Naive B cell (primary cell): ENCODE data around the gene FTCDNL1. TPM values are rescaled to one million over a fixed set of nuclear protein-coding genes. Genes with fewer than 3 reads are reported as not detected.
A peak's percentile ranks its signal among the peaks of the same experiment; 100 is the strongest.

Source experiments
- ATAC-seq, 2 donors: fragments of 150-1000 bp; cut with Tn5 transposase; 2 replicates each; pipeline ENCODE4 v1.10.0; 2021; ENCODE audit warnings: low read depth in 2 of 2, mild to moderate bottlenecking in 2 of 2, moderate library complexity in 2 of 2
- DNase-seq: peaks from one replicate; pipeline ENCODE4 v3.0.0; 2022
- H3K27ac Mint-ChIP-seq, 6 donors: one replicate each; pipeline ENCODE4 v1.8.0; 2020 to 2022; ENCODE audit warnings: mild to moderate bottlenecking in 6 of 6, mixed read lengths in 6 of 6, moderate library complexity in 5 of 6, inconsistent platforms in 2 of 6
- H3K27me3 Mint-ChIP-seq, 3 donors: one replicate each; pipeline ENCODE4 v1.8.0; 2021 to 2022; ENCODE audit warnings: mixed read lengths in 3 of 3, mild to moderate bottlenecking in 1 of 3
- H3K36me3 Mint-ChIP-seq, 2 donors: one replicate each; pipeline ENCODE4 v1.8.0; 2020 to 2022; ENCODE audit warnings: mixed read lengths in 2 of 2, inconsistent platforms in 1 of 2, mild to moderate bottlenecking in 1 of 2
- H3K4me1 Mint-ChIP-seq, 3 donors: one replicate each; pipeline ENCODE4 v1.8.0; 2020 to 2022; ENCODE audit warnings: mixed read lengths in 3 of 3, inconsistent platforms in 1 of 3, mild to moderate bottlenecking in 1 of 3, moderate library complexity in 1 of 3
- H3K4me3 Mint-ChIP-seq, 8 donors: one replicate each; pipeline ENCODE4 v1.8.0; 2020 to 2022; ENCODE audit warnings: mild to moderate bottlenecking in 8 of 8, mixed read lengths in 8 of 8, moderate library complexity in 8 of 8, inconsistent platforms in 2 of 8
- H3K9me3 Mint-ChIP-seq, 7 donors: one replicate each; pipeline ENCODE4 v1.8.0; 2020 to 2022; ENCODE audit warnings: mixed read lengths in 7 of 7, mild to moderate bottlenecking in 5 of 7, inconsistent platforms in 2 of 7, moderate library complexity in 1 of 7
- polyA plus RNA-seq, 6 donors: library from polyadenylated mRNA; unstranded; fragments of 300-500 nt; fragmentation: Illumina TruSeq; gene quantifications; one replicate each; pipeline ENCODE4 v1.2.3, GENCODE V29; 2021; ENCODE audit warnings: low read depth in 6 of 6

The FTCDNL1 gene
- polyA plus RNA-seq, 6 donors from 2014 or later = 0.84 to 2.8 (median 1.5) TPM

- Mint-ChIP-seq H3K27me3 (no peaks in the 10 kb centered on the region), H3K9me3 (no peaks in the 10 kb centered on the region), H3K4me1 (no peaks in the 10 kb centered on the region), H3K4me3 (no peak overlapping the region), H3K36me3 (no peaks in the 10 kb centered on the region), H3K27ac (no peak overlapping the region)
- ATAC-seq = no peak
- DNase-seq = no peak
Measured at GRCh38 chr2:199797431-199798403, 53.3 kb downstream of the FTCDNL1 start.

GRCh38 chr2:199792381-199792780 lies 58.6 kb downstream of the FTCDNL1 start:
- Mint-ChIP-seq H3K4me3 (no peak overlapping the region), H3K36me3 (no peaks in the 10 kb centered on the region), H3K27me3 (no peaks in the 10 kb centered on the region), H3K4me1 (no peaks in the 10 kb centered on the region), H3K27ac (no peak overlapping the region), H3K9me3 (no peaks in the 10 kb centered on the region)
- DNase-seq (no peak), ATAC-seq (no peak)

GRCh38 chr2:199791326-199791725 lies 59.7 kb downstream of the FTCDNL1 start:
- H3K27ac Mint-ChIP-seq = peak overlapping the region in 1 of 6 donors; percentile 33
- no peaks in the 10 kb centered on the region for H3K36me3 Mint-ChIP-seq
- ATAC-seq (no peak), DNase-seq (no peak)
- no peaks in the 10 kb centered on the region for H3K27me3 Mint-ChIP-seq
- no peaks in the 10 kb centered on the region for H3K4me1 Mint-ChIP-seq
- H3K9me3 Mint-ChIP-seq = no peaks in the 10 kb centered on the region
- no peak overlapping the region for H3K4me3 Mint-ChIP-seq

GRCh38 chr2:199784512-199784911 lies 66.5 kb downstream of the FTCDNL1 start:
- no peak overlapping the region for H3K27ac Mint-ChIP-seq
- no peaks in the 10 kb centered on the region for H3K27me3 Mint-ChIP-seq
- no peak overlapping the region for H3K4me3 Mint-ChIP-seq
- ATAC-seq (no peak), DNase-seq (no peak)
- H3K4me1 Mint-ChIP-seq = no peaks in the 10 kb centered on the region
- H3K36me3 Mint-ChIP-seq = no peaks in the 10 kb centered on the region
- no peaks in the 10 kb centered on the region for H3K9me3 Mint-ChIP-seq

GRCh38 chr2:199779589-199779988 lies 71.4 kb downstream of the FTCDNL1 start:
- H3K36me3 Mint-ChIP-seq = no peaks in the 10 kb centered on the region
- no peak overlapping the region for H3K4me3 Mint-ChIP-seq
- no peaks in the 10 kb centered on the region for H3K4me1 Mint-ChIP-seq
- H3K27ac Mint-ChIP-seq = peak overlapping the region in 1 of 6 donors; percentile 39
- ATAC-seq = no peak
- DNase-seq = no peak
- H3K27me3 Mint-ChIP-seq = no peaks in the 10 kb centered on the region
- no peaks in the 10 kb centered on the region for H3K9me3 Mint-ChIP-seq

- ATAC-seq (no peak), DNase-seq (no peak)
- Mint-ChIP-seq H3K36me3 (no peaks in the 10 kb centered on the region), H3K9me3 (no peaks in the 10 kb centered on the region), H3K4me1 (no peaks in the 10 kb centered on the region), H3K27me3 (no peaks in the 10 kb centered on the region), H3K4me3 (no peak overlapping the region), H3K27ac (no peak overlapping the region)
Measured at GRCh38 chr2:199778655-199779054, 72.3 kb downstream of the FTCDNL1 start.

- H3K4me1 Mint-ChIP-seq = no peaks in the 10 kb centered on the region
- ATAC-seq (no peak), DNase-seq (no peak)
- H3K4me3 Mint-ChIP-seq = no peak overlapping the region
- H3K9me3 Mint-ChIP-seq = no peaks in the 10 kb centered on the region
- H3K27me3 Mint-ChIP-seq = no peaks in the 10 kb centered on the region
- H3K36me3 Mint-ChIP-seq = no peaks in the 10 kb centered on the region
- no peak overlapping the region for H3K27ac Mint-ChIP-seq
Measured at GRCh38 chr2:199777916-199778315, 73.1 kb downstream of the FTCDNL1 start.

- ATAC-seq (no peak), DNase-seq (no peak)
- Mint-ChIP-seq H3K36me3 (no peaks in the 10 kb centered on the region), H3K4me3 (no peak overlapping the region), H3K27me3 (no peaks in the 10 kb centered on the region), H3K27ac (no peak overlapping the region), H3K4me1 (no peaks in the 10 kb centered on the region), H3K9me3 (no peaks in the 10 kb centered on the region)
Measured at GRCh38 chr2:199777315-199777714, 73.7 kb downstream of the FTCDNL1 start.

GRCh38 chr2:199775267-199775666 lies 75.7 kb downstream of the FTCDNL1 start:
- no peak overlapping the region for H3K27ac Mint-ChIP-seq
- no peaks in the 10 kb centered on the region for H3K27me3 Mint-ChIP-seq
- no peak overlapping the region for H3K4me3 Mint-ChIP-seq
- H3K4me1 Mint-ChIP-seq = no peaks in the 10 kb centered on the region
- H3K9me3 Mint-ChIP-seq = no peaks in the 10 kb centered on the region
- no peak for DNase-seq
- no peaks in the 10 kb centered on the region for H3K36me3 Mint-ChIP-seq
- no peak for ATAC-seq

- no peaks in the 10 kb centered on the region for H3K27me3 Mint-ChIP-seq
- DNase-seq (no peak), ATAC-seq (no peak)
- H3K9me3 Mint-ChIP-seq = no peaks in the 10 kb centered on the region
- no peaks in the 10 kb centered on the region for H3K4me1 Mint-ChIP-seq
- H3K27ac Mint-ChIP-seq = peak overlapping the region in 1 of 6 donors; percentile 47
- no peak overlapping the region for H3K4me3 Mint-ChIP-seq
- peaks cover 0 to 5% of the 10 kb centered on the region in 2 donors for H3K36me3 Mint-ChIP-seq
Measured at GRCh38 chr2:199772035-199772976, 78.7 kb downstream of the FTCDNL1 start.

GRCh38 chr2:199770716-199771115 lies 80.3 kb downstream of the FTCDNL1 start:
- Mint-ChIP-seq H3K36me3 (peaks cover 0 to 5% of the 10 kb centered on the region in 2 donors), H3K27me3 (no peaks in the 10 kb centered on the region), H3K4me3 (no peak overlapping the region), H3K27ac (no peak overlapping the region), H3K4me1 (no peaks in the 10 kb centered on the region), H3K9me3 (no peaks in the 10 kb centered on the region)
- no peak for DNase-seq
- no peak for ATAC-seq

- DNase-seq (no peak), ATAC-seq (no peak)
- Mint-ChIP-seq H3K9me3 (no peaks in the 10 kb centered on the region), H3K4me3 (peak overlapping the region in 1 of 8 donors; percentile 5), H3K27me3 (no peaks in the 10 kb centered on the region), H3K27ac (no peak overlapping the region), H3K36me3 (peaks cover 0 to 5% of the 10 kb centered on the region in 2 donors), H3K4me1 (no peaks in the 10 kb centered on the region)
Measured at GRCh38 chr2:199765646-199766045, 85.3 kb downstream of the FTCDNL1 start.

GRCh38 chr2:199764273-199764800 lies 86.7 kb downstream of the FTCDNL1 start:
- DNase-seq (no peak), ATAC-seq (no peak)
- no peak overlapping the region for H3K27ac Mint-ChIP-seq
- H3K9me3 Mint-ChIP-seq = no peaks in the 10 kb centered on the region
- H3K4me1 Mint-ChIP-seq = no peaks in the 10 kb centered on the region
- H3K4me3 Mint-ChIP-seq = no peak overlapping the region
- no peaks in the 10 kb centered on the region for H3K36me3 Mint-ChIP-seq
- H3K27me3 Mint-ChIP-seq = no peaks in the 10 kb centered on the region
